Left lung (tissue), 10 donors: Measurements from ENCODE around the gene LAMP1. TPM values are rescaled to one million over a fixed set of nuclear protein-coding genes. Genes with fewer than 3 reads are reported as not detected.
A peak's percentile ranks its signal among the peaks of the same experiment; 100 is the strongest.
"Not testable (repeated sequence)": the region's sequence is repeated elsewhere in the genome, so short reads cannot be mapped to it uniquely, and the experiment has no call there.

Experiments used
- ATAC-seq: fragments of 200-7000 bp; cut with Tn5 transposase; one replicate; pipeline ENCODE4 v1.9.1; 2020; ENCODE audit warnings: moderate library complexity
- DNase-seq, 4 donors: peaks; one replicate each; pipeline ENCODE4 v3.0.0-alpha.2; 2013 to 2020
- H3K27ac ChIP-seq, 2 donors: fragments of 200-600 bp; sonication (generic) in 1 of 2; one replicate each; pipeline versions ENCODE4 v1.5.0 to v1.8.0; 2020 to 2021
- H3K27me3 ChIP-seq, 2 donors: fragments of 200-600 bp; sonication (generic) in 1 of 2; one replicate each; pipeline versions ENCODE4 v1.5.0 to v1.8.0; 2020 to 2021
- H3K36me3 ChIP-seq, 2 donors: fragments of 200-600 bp; sonication (generic) in 1 of 2; one replicate each; pipeline versions ENCODE4 v1.5.0 to v1.8.0; 2020 to 2021
- H3K4me1 ChIP-seq, 2 donors: fragments of 200-600 bp; one replicate each; pipeline ENCODE4 v1.8.0; 2021
- H3K4me3 ChIP-seq, 2 donors: fragments of 200-600 bp; sonication (generic) in 1 of 2; one replicate each; pipeline versions ENCODE4 v1.5.0 to v1.8.0; 2020 to 2021; ENCODE audit warnings: mild to moderate bottlenecking in 1 of 2
- H3K9me3 ChIP-seq, 2 donors: fragments of 200-600 bp; sonication (generic) in 1 of 2; one replicate each; pipeline versions ENCODE4 v1.5.0 to v1.8.0; 2020 to 2021
- intact Hi-C, 2 donors: fragments of 100-400 bp; cut with DNase I; formaldehyde crosslinking; loops; one replicate each; pipeline versions ENCODE4 v1.11.2 to v1.14.2; 2022
- polyA plus RNA-seq, 6 donors: library from polyadenylated mRNA; unstranded; fragments of 120-200 nt; gene quantifications; one replicate each; pipeline ENCODE4 v1.2.1, GENCODE V29; 2013; ENCODE audit not compliant: insufficient read length in 6 of 6
- total RNA-seq, 2 donors: library from RNA; stranded (reverse); fragmentation: NEBNext Ultra II Directional; extraction: Animal tissue kit (Norgen Biotek cat#: 25700); gene quantifications; one replicate each; pipeline ENCODE4 v1.2.1, GENCODE V29; 2021
- TF ChIP-seq, protein P1 (sequence below), 2 donors: fragments of 200-600 bp; sonication (generic) in 1 of 2; IDR thresholded peaks; one replicate each; pipeline versions ENCODE4 v1.5.0 to v1.8.0; 2021; ENCODE audit warnings: antibody characterized with exemption in 2 of 2
- donor health status: DM: no; HTN: yes; CAD: no.
- donor health status: DM: no; HTN: no; CAD: no.

LAMP1 gene
- total and polyA plus RNA-seq, 8 donors: 102 to 374 (median 118) TPM

DNA sequence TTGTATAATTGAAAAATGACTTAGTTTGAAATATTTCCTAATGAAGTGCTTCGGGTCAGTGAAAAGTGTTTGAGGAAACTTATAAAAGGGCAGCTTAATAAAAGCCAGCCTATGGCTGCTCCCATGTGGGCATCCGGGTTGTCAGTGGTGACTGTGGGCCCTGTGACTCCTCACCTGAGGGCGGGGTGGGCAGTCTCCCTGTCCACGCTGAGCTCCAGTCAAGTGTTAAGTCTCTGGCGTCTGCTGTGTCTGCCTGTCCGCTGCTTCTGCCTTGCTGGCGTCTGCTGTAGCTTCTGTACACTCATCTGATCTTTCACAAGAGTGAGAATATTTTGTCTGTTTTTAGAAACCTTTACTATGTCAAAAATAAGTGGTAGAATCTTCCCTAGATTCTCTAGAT lies 7.1 kb downstream of the LAMP1 start:
- Histone ChIP-seq H3K36me3 (peaks cover 0 to 37% of the 10 kb centered on the region in 2 donors), H3K4me3 (no peak overlapping the region), H3K9me3 (no peaks in the 10 kb centered on the region), H3K27me3 (no peaks in the 10 kb centered on the region), H3K27ac (no peak overlapping the region), H3K4me1 (peaks cover 0 to 20% of the 10 kb centered on the region in 2 donors)
- intact Hi-C loops: no loop called here
- no peak for ATAC-seq
- TF ChIP-seq, protein P1, sequence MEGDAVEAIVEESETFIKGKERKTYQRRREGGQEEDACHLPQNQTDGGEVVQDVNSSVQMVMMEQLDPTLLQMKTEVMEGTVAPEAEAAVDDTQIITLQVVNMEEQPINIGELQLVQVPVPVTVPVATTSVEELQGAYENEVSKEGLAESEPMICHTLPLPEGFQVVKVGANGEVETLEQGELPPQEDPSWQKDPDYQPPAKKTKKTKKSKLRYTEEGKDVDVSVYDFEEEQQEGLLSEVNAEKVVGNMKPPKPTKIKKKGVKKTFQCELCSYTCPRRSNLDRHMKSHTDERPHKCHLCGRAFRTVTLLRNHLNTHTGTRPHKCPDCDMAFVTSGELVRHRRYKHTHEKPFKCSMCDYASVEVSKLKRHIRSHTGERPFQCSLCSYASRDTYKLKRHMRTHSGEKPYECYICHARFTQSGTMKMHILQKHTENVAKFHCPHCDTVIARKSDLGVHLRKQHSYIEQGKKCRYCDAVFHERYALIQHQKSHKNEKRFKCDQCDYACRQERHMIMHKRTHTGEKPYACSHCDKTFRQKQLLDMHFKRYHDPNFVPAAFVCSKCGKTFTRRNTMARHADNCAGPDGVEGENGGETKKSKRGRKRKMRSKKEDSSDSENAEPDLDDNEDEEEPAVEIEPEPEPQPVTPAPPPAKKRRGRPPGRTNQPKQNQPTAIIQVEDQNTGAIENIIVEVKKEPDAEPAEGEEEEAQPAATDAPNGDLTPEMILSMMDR (IDR thresholded peaks at IDR 0.05): no peak
- DNase-seq: no peak

DNA sequence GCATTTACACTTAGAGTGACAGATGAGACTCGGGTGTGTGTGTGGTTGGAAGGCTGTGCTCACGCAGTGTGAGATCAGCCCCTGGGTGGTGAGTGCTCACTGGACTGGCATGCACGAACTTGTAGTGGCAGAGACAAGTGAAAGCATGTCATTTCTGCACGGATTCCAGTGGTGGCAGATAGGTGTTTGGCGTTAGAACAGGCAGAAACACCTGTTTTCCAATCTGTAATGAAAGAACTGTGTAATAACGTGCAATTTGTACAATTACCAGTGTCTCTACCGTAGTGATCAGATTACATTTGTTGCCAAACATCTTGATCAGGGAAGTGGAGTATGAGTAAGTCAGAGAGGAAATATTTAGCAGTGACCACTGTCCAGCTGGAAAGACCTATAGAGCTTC lies 8.2 kb downstream of the LAMP1 start:
- DNase-seq (no peak), ATAC-seq (no peak)
- Histone ChIP-seq H3K36me3 (peaks cover 0 to 48% of the 10 kb centered on the region in 2 donors), H3K4me1 (peaks cover 0 to 9% of the 10 kb centered on the region in 2 donors), H3K27ac (no peak overlapping the region), H3K9me3 (no peaks in the 10 kb centered on the region), H3K4me3 (no peak overlapping the region), H3K27me3 (no peaks in the 10 kb centered on the region)
- TF ChIP-seq, protein P1 (IDR thresholded peaks at IDR 0.05): no peak
- intact Hi-C loops: no loop called here

DNA sequence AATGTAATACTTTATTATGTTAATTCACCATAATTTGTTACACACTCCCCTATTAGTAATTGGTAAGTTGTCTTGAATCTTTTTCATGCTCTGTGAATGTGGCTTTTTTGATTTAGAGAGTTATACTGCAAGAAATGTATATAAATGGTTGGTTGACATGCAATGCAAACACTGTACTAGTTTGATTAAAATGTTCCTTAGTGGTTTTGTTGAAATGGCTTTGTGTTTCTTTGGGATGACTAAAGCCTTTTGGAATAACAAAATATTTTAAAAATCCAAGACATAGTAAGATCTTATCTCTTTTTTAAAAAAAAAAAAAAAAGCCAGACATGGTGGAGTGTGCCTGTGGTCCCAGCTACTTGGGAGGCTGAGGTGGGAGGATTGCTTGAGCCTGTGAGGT lies 10.5 kb downstream of the LAMP1 start:
- H3K9me3 ChIP-seq: no peaks in the 10 kb centered on the region
- TF ChIP-seq, protein P1 (IDR thresholded peaks at IDR 0.05): no peak
- H3K4me1 ChIP-seq: no peaks in the 10 kb centered on the region
- DNase-seq (no peak), ATAC-seq (no peak)
- intact Hi-C loops: no loop called here
- H3K27me3 ChIP-seq: no peaks in the 10 kb centered on the region
- H3K27ac ChIP-seq: no peak overlapping the region
- H3K36me3 ChIP-seq: peaks cover 0 to 70% of the 10 kb centered on the region in 2 donors
- H3K4me3 ChIP-seq: no peak overlapping the region

DNA sequence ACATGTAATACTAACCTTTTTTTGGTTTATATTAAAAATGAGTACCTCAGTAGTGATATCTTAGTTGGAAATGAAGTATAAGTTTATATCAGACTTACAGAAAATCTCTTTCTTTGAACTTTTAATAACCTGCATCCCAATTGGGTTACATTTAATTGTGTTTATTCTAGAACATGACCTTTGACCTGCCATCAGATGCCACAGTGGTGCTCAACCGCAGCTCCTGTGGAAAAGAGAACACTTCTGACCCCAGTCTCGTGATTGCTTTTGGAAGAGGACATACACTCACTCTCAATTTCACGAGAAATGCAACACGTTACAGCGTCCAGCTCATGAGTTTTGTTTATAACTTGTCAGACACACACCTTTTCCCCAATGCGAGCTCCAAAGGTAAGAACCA lies 12.4 kb downstream of the LAMP1 start:
- Histone ChIP-seq H3K4me3 (no peak overlapping the region), H3K27me3 (no peaks in the 10 kb centered on the region)
- intact Hi-C loops: no loop called here

DNA sequence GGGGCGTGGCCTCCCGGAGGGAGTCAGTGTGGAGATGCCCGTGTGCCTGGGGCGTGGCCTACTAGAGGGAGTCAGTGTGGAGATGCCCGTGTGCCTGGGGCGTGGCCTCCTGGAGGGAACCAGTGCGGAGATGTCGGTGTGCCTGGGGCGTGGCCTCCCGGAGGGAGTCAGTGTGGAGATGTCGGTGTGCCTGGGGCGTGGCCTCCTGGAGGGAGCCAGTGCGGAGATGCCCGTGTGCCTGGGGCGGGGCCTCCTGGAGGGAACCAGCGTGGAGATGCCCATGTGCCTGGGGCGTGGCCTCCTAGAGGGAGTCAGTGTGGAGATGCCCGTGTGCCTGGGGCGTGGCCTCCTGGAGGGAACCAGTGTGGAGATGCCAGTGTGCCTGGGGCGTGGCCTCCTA lies 17.1 kb downstream of the LAMP1 start:
- H3K27ac ChIP-seq, intact Hi-C loops, H3K9me3 ChIP-seq, H3K4me1 ChIP-seq, H3K27me3 ChIP-seq, ATAC-seq, H3K4me3 ChIP-seq: not testable (repeated sequence)
- peak in 1 of 4 donors; percentile 43 for DNase-seq
- H3K36me3 ChIP-seq: peaks cover 0 to 78% of the 10 kb centered on the region in 2 donors

More for the DNA sequence above, 12.4 kb downstream of the LAMP1 start:
- Histone ChIP-seq H3K27ac (no peak overlapping the region), H3K4me1 (no peaks in the 10 kb centered on the region), H3K9me3 (no peaks in the 10 kb centered on the region), H3K36me3 (peaks cover 0 to 71% of the 10 kb centered on the region in 2 donors)
- DNase-seq (no peak), ATAC-seq (no peak)
- TF ChIP-seq, protein P1 (IDR thresholded peaks at IDR 0.05): no peak

DNA sequence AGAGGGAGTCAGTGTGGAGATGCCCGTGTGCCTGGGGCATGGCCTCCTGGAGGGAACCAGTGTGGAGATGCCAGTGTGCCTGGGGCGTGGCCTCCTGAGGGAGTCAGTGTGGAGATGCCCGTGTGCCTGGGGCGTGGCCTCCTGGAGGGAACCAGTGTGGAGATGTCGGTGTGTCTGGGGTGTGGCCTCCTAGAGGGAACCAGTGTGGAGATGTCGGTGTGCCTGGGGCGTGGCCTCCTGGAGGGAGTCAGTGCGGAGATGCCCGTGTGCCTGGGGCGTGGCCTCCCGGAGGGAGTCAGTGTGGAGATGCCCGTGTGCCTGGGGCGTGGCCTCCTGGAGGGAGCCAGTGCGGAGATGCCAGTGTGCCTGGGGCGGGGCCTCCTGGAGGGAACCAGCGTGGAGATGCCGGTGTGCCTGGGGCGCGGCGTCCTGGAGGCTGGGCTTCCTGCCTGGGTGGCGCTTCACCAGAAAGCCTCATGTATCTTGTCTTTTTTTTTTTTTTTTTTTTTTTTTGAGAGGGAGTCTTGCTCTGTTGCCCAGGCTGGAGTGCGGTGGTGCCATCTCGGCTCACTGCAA lies 17.9 kb downstream of the LAMP1 start:
- H3K4me1 ChIP-seq, H3K9me3 ChIP-seq, H3K27ac ChIP-seq, H3K27me3 ChIP-seq, H3K4me3 ChIP-seq, ATAC-seq, intact Hi-C loops: not testable (repeated sequence)
- peaks cover 0 to 78% of the 10 kb centered on the region in 2 donors for H3K36me3 ChIP-seq
- DNase-seq: peak in 1 of 4 donors; percentile 73
